HG03095 (cell line): Measurements from ENCODE around the gene BTNL2.
"Not testable (repeated sequence)": the region's sequence is repeated elsewhere in the genome, so short reads cannot be mapped to it uniquely, and the experiment has no call there.

ENCODE experiments used
- ATAC-seq: cut with Tn5 transposase; IDR thresholded peaks from one replicate; pipeline ENCODE4 v1.9.1; 2021; ENCODE audit warnings: moderate library complexity; ENCODE audit not compliant: unreplicated experiment

Gene BTNL2

GRCh38 chr6:32370505-32370904 lies 36.5 kb downstream of the BTNL2 start:
- ATAC-seq, result no peak

DNA sequence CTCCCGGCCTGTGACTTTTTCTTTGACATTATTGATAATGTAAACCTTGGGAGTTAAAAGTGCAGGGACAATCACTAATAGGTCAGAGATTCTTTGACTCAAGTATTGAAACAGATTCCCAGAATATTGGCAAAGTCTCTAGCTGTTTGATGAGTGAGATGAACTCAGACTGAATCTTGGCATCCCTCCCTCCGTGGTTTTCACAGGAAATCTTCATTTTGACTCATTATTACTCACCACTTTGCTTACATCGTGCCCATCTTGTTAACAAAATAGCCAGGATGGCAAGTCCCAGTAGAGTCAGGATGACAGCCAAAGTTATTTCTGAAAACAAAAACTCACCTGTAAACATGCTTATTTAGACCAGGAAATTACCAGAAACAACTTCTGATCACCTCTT lies 37.3 kb downstream of the BTNL2 start:
- no peak for ATAC-seq

GRCh38 chr6:32367644-32368043 lies 39.3 kb downstream of the BTNL2 start:
- no peak for ATAC-seq

DNA sequence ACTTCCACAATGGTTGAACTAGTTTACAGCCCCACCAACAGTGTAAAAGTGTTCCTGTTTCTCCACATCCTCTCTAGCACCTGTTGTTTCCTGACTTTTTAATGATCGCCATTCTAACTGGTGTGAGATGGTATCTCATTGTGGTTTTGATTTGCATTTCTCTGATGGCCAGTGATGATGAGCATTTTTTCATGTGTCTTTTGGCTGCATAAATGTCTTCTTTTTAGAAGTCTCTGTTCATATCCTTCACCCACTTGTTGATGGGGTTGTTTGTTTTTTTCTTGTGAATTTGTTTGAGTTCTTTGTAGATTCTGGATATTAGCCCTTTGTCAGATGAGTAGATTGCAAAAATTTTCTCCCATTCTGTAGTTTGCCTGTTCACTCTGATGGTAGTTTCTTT lies 47.8 kb downstream of the BTNL2 start:
- ATAC-seq, result not testable (repeated sequence)

GRCh38 chr6:32358548-32358947 lies 48.4 kb downstream of the BTNL2 start:
- ATAC-seq, result not testable (repeated sequence)

DNA sequence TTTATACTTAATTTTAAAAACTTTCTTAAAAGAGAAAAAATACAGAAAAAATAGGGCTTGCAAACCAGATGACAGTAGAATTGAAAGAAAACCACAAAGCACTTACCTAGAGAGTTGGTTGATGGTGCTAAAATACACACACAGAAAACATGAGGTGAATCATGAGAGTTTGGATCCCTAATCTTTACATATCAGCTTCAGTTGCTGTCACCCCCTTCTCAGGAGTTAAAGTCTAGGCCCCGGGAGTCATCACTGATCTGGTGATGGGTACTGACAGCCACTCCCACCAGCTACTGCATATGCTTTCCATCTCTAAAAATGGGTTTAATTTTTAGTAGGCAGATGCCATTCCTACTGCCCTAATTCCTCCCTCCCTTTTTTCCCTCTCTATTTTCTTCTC lies 52.0 kb downstream of the BTNL2 start:
- no peak for ATAC-seq

- no peak for ATAC-seq
Measured at GRCh38 chr6:32353348-32353747, 53.6 kb downstream of the BTNL2 start.
